ENCODE data around the gene TACR1. TPM values are rescaled to one million over a fixed set of nuclear protein-coding genes. Genes with fewer than 3 reads are reported as not detected.

The TACR1 gene
- polyA plus RNA-seq, 4 donors = 0.69 to 1.4 TPM; not detected in 2

DNA sequence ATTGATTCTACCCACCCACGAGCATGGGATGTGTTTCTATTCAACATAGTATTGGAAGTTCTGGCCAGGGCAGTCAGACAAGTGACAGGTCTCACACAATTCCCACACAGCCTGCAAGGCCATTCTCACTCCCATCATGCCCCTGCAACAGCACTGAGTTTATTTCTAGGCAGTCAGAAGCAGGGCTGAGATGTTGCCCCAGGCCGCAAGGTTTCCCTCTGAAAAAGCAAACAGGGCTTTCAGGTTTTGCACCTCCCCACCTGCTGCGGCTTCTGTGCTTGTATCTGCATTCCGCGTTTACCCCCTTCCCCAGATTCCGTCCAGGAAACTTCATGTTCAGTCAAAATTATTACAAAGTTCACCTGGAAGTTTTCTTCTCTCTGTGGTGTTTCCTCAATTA lies 9.4 kb upstream of the TACR1 start:
- H3K9me3 ChIP-seq (ENCODE audit: control insufficient read depth in 2 of 2, insufficient read depth in 1 of 2, low read depth in 1 of 2, low read length in 1 of 2) = no peaks in the 10 kb centered on the region
- no peak overlapping the region for H3K27ac ChIP-seq (ENCODE audit: low read depth in 1 of 3, low read length in 2 of 3)
- no peaks in the 10 kb centered on the region for H3K36me3 ChIP-seq (ENCODE audit: control insufficient read depth in 3 of 3, insufficient read depth in 2 of 3, low read depth in 1 of 3, low read length in 3 of 3)
- H3K27me3 ChIP-seq (ENCODE audit: control insufficient read depth in 3 of 3, insufficient read depth in 3 of 3, low read length in 3 of 3) = no peaks in the 10 kb centered on the region
- FAIRE-seq (no peak), DNase-seq (no peak)
- no peak overlapping the region for H3K4me3 ChIP-seq (ENCODE audit: low read depth in 1 of 3, low read length in 3 of 3)
- WGBS, 3 donors = 76 to 85% (median 84%) methylated on average over 6 of the region's 6 CpGs
- no peaks in the 10 kb centered on the region for H3K4me1 ChIP-seq (ENCODE audit: control insufficient read depth in 3 of 3, insufficient read depth in 2 of 3, low read depth in 1 of 3, low read length in 2 of 3)

- DNase-seq (no peak), FAIRE-seq (no peak)
- H3K27ac ChIP-seq (ENCODE audit: low read depth in 1 of 3, low read length in 2 of 3) = no peak overlapping the region
- H3K36me3 ChIP-seq (ENCODE audit: control insufficient read depth in 3 of 3, insufficient read depth in 2 of 3, low read depth in 1 of 3, low read length in 3 of 3) = no peaks in the 10 kb centered on the region
- H3K9me3 ChIP-seq (ENCODE audit: control insufficient read depth in 2 of 2, insufficient read depth in 1 of 2, low read depth in 1 of 2, low read length in 1 of 2) = no peaks in the 10 kb centered on the region
- H3K4me3 ChIP-seq (ENCODE audit: low read depth in 1 of 3, low read length in 3 of 3) = no peak overlapping the region
- no peaks in the 10 kb centered on the region for H3K4me1 ChIP-seq (ENCODE audit: control insufficient read depth in 3 of 3, insufficient read depth in 2 of 3, low read depth in 1 of 3, low read length in 2 of 3)
- peaks cover 5 to 20% (median 12%) of the 10 kb centered on the region in 3 donors for H3K27me3 ChIP-seq (ENCODE audit: control insufficient read depth in 3 of 3, insufficient read depth in 3 of 3, low read length in 3 of 3)
- 74 to 79% (median 74%) methylated on average over 3 of the region's 3 CpGs for WGBS, 3 donors
These were observed 5.5 kb upstream of the TACR1 start for GRCh38 chr2:75204833-75205232.

DNA sequence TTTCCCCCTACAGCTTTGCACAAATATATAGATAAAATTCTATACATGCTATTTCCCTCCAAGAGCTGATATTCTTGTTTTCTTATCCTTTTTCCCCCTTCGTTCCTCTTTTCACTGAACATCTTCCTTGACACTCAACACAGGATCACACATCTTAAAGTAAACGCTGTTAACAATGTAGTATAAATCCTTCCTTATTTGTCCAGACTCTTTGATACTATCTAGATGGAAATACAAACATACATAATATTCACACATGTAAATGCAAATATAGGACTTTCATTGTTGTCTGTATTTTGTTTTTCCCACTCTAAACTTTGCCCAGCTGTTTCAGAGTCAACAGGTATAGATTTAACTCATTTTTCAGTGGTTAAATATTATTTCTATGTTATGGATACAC lies 3.0 kb upstream of the TACR1 start:
- FAIRE-seq (no peak), DNase-seq (no peak)
- WGBS, 3 donors = 38 to 63% (median 47%) methylated on average over 2 of the region's 2 CpGs
- no peaks in the 10 kb centered on the region for H3K9me3 ChIP-seq (ENCODE audit: control insufficient read depth in 2 of 2, insufficient read depth in 1 of 2, low read depth in 1 of 2, low read length in 1 of 2)
- H3K27ac ChIP-seq (ENCODE audit: low read depth in 1 of 3, low read length in 2 of 3) = no peak overlapping the region
- H3K27me3 ChIP-seq (ENCODE audit: control insufficient read depth in 3 of 3, insufficient read depth in 3 of 3, low read length in 3 of 3) = peaks cover 9 to 40% (median 18%) of the 10 kb centered on the region in 3 donors
- peaks cover 0 to 4% (median 0%) of the 10 kb centered on the region in 3 donors for H3K4me1 ChIP-seq (ENCODE audit: control insufficient read depth in 3 of 3, insufficient read depth in 2 of 3, low read depth in 1 of 3, low read length in 2 of 3)
- no peaks in the 10 kb centered on the region for H3K36me3 ChIP-seq (ENCODE audit: control insufficient read depth in 3 of 3, insufficient read depth in 2 of 3, low read depth in 1 of 3, low read length in 3 of 3)
- no peak overlapping the region for H3K4me3 ChIP-seq (ENCODE audit: low read depth in 1 of 3, low read length in 3 of 3)

GRCh38 chr2:75200140-75201096 lies 1.1 kb upstream of the TACR1 start:
- WGBS, 3 donors = 2 to 3% (median 2%) methylated on average over 56 to 57 of the region's 57 CpGs
- H3K27ac ChIP-seq (ENCODE audit: low read depth in 1 of 3, low read length in 2 of 3) = no peak overlapping the region

DNA sequence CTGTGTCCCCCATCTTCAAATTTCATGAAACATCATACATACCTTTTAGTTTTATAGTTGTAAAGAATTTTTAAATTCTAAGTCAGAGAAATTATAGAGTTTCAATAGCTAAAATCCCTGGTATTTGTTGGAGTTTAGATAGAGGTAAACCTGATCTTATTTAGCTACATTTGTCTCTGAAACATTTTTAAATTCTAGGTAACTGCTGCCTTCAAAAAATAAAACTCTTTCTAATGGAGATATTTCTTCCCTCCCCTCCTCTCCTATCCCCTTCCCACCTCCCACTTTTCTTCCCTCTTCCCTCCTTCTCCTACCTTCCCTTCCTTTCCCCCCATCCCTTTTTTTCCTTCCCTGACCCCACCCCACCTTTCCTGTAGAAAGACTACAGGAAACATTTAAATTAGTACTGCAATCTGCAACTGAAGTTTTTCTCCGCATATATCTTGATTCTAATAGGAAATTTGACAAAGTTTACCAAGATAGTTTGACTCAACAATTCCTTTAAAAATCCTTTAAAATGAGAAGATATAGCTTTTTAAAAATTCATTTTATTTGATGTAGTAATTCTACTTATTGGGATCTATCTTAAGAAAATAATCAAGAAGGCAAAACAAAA lies 4.1 kb downstream of the TACR1 start:
- DNase-seq (no peak), FAIRE-seq (no peak)
- 88 to 95% (median 90%) methylated on average over 1 of the region's 1 CpG for WGBS, 3 donors
- no peaks in the 10 kb centered on the region for H3K36me3 ChIP-seq (ENCODE audit: control insufficient read depth in 3 of 3, insufficient read depth in 2 of 3, low read depth in 1 of 3, low read length in 3 of 3)
- no peak overlapping the region for H3K27ac ChIP-seq (ENCODE audit: low read depth in 1 of 3, low read length in 2 of 3)
- peaks cover 0 to 4% (median 0%) of the 10 kb centered on the region in 3 donors for H3K4me1 ChIP-seq (ENCODE audit: control insufficient read depth in 3 of 3, insufficient read depth in 2 of 3, low read depth in 1 of 3, low read length in 2 of 3)
- H3K27me3 ChIP-seq (ENCODE audit: control insufficient read depth in 3 of 3, insufficient read depth in 3 of 3, low read length in 3 of 3) = peaks cover 8 to 31% (median 8%) of the 10 kb centered on the region in 3 donors
- no peaks in the 10 kb centered on the region for H3K9me3 ChIP-seq (ENCODE audit: control insufficient read depth in 2 of 2, insufficient read depth in 1 of 2, low read depth in 1 of 2, low read length in 1 of 2)
- no peak overlapping the region for H3K4me3 ChIP-seq (ENCODE audit: low read depth in 1 of 3, low read length in 3 of 3)

More at GRCh38 chr2:75200140-75201096, 1.1 kb upstream of the TACR1 start:
- H3K9me3 ChIP-seq (ENCODE audit: control insufficient read depth in 2 of 2, insufficient read depth in 1 of 2, low read depth in 1 of 2, low read length in 1 of 2) = no peaks in the 10 kb centered on the region
- FAIRE-seq = no peak
- H3K4me1 ChIP-seq (ENCODE audit: control insufficient read depth in 3 of 3, insufficient read depth in 2 of 3, low read depth in 1 of 3, low read length in 2 of 3) = peaks cover 0 to 4% (median 0%) of the 10 kb centered on the region in 3 donors
- peak overlapping the region in 1 of 3 donors; percentile 43 for H3K4me3 ChIP-seq (ENCODE audit: low read depth in 1 of 3, low read length in 3 of 3)
- peaks cover 12 to 48% (median 18%) of the 10 kb centered on the region in 3 donors for H3K27me3 ChIP-seq (ENCODE audit: control insufficient read depth in 3 of 3, insufficient read depth in 3 of 3, low read length in 3 of 3)
- no peaks in the 10 kb centered on the region for H3K36me3 ChIP-seq (ENCODE audit: control insufficient read depth in 3 of 3, insufficient read depth in 2 of 3, low read depth in 1 of 3, low read length in 3 of 3)
- DNase-seq = peak in 1 of 2 donors; percentile 40

GRCh38 chr2:75194184-75194868 lies 5.0 kb downstream of the TACR1 start:
- Histone ChIP-seq H3K36me3 (ENCODE audit: control insufficient read depth in 3 of 3, insufficient read depth in 2 of 3, low read depth in 1 of 3, low read length in 3 of 3) (no peaks in the 10 kb centered on the region), H3K9me3 (ENCODE audit: control insufficient read depth in 2 of 2, insufficient read depth in 1 of 2, low read depth in 1 of 2, low read length in 1 of 2) (no peaks in the 10 kb centered on the region), H3K4me3 (ENCODE audit: low read depth in 1 of 3, low read length in 3 of 3) (no peak overlapping the region), H3K4me1 (ENCODE audit: control insufficient read depth in 3 of 3, insufficient read depth in 2 of 3, low read depth in 1 of 3, low read length in 2 of 3) (peaks cover 0 to 4% (median 0%) of the 10 kb centered on the region in 3 donors), H3K27me3 (ENCODE audit: control insufficient read depth in 3 of 3, insufficient read depth in 3 of 3, low read length in 3 of 3) (peaks cover 7 to 23% (median 8%) of the 10 kb centered on the region in 3 donors), H3K27ac (ENCODE audit: low read depth in 1 of 3, low read length in 2 of 3) (no peak overlapping the region)
- DNase-seq (no peak), FAIRE-seq (no peak)
- WGBS, 3 donors = 53 to 72% (median 56%) methylated on average over 4 of the region's 4 CpGs

DNA sequence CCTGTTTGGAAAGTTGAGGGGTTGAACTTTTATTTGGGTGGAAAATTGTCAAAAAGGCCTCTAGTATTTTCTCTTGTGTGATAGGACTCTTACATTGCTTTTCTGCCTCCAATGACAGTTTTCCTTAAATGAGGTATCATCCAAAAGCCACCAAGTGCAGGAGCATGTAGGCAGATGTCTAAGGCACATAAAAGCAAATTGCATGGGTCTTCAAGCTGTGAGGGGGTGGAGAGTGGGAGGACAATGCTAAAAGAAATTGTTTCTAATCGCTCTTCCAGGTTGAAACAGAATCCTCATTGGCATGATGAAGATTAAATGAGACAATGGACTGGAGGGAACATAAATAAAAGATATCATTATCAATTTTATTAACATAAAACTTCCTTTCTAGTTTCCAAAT lies 6.8 kb downstream of the TACR1 start:
- no peak overlapping the region for H3K4me3 ChIP-seq (ENCODE audit: low read depth in 1 of 3, low read length in 3 of 3)
- FAIRE-seq (no peak), DNase-seq (no peak)
- H3K36me3 ChIP-seq (ENCODE audit: control insufficient read depth in 3 of 3, insufficient read depth in 2 of 3, low read depth in 1 of 3, low read length in 3 of 3) = no peaks in the 10 kb centered on the region
- H3K4me1 ChIP-seq (ENCODE audit: control insufficient read depth in 3 of 3, insufficient read depth in 2 of 3, low read depth in 1 of 3, low read length in 2 of 3) = no peaks in the 10 kb centered on the region
- H3K27me3 ChIP-seq (ENCODE audit: control insufficient read depth in 3 of 3, insufficient read depth in 3 of 3, low read length in 3 of 3) = peaks cover 0 to 8% (median 3%) of the 10 kb centered on the region in 3 donors
- H3K27ac ChIP-seq (ENCODE audit: low read depth in 1 of 3, low read length in 2 of 3) = no peak overlapping the region
- WGBS, 3 donors = 85 to 100% (median 89%) methylated on average over 1 of the region's 1 CpG
- no peaks in the 10 kb centered on the region for H3K9me3 ChIP-seq (ENCODE audit: control insufficient read depth in 2 of 2, insufficient read depth in 1 of 2, low read depth in 1 of 2, low read length in 1 of 2)

- Histone ChIP-seq H3K36me3 (ENCODE audit: control insufficient read depth in 3 of 3, insufficient read depth in 2 of 3, low read depth in 1 of 3, low read length in 3 of 3) (no peaks in the 10 kb centered on the region), H3K4me1 (ENCODE audit: control insufficient read depth in 3 of 3, insufficient read depth in 2 of 3, low read depth in 1 of 3, low read length in 2 of 3) (no peaks in the 10 kb centered on the region), H3K27ac (ENCODE audit: low read depth in 1 of 3, low read length in 2 of 3) (no peak overlapping the region), H3K4me3 (ENCODE audit: low read depth in 1 of 3, low read length in 3 of 3) (no peak overlapping the region), H3K9me3 (ENCODE audit: control insufficient read depth in 2 of 2, insufficient read depth in 1 of 2, low read depth in 1 of 2, low read length in 1 of 2) (no peaks in the 10 kb centered on the region), H3K27me3 (ENCODE audit: control insufficient read depth in 3 of 3, insufficient read depth in 3 of 3, low read length in 3 of 3) (no peaks in the 10 kb centered on the region)
- DNase-seq = no peak
- 83 to 87% (median 83%) methylated on average over 3 of the region's 3 CpGs for WGBS, 3 donors
- FAIRE-seq = no peak
These were observed 8.9 kb downstream of the TACR1 start for GRCh38 chr2:75190271-75190990.
